ENCODE measurements around the gene ZNF175.

ZNF175 gene

GRCh38 chr19:51598159-51598915 lies 27.3 kb downstream of the ZNF175 start:
- H3K36me3 ChIP-seq (ENCODE audit: control insufficient read depth, low read length) = no peaks in the 10 kb centered on the region
- H3F3A ChIP-seq (ENCODE audit: control insufficient read depth, insufficient read depth) = no peaks in the 10 kb centered on the region
- H3K79me2 ChIP-seq (ENCODE audit: control insufficient read depth, low read length) = no peaks in the 10 kb centered on the region
- H4K20me1 ChIP-seq (ENCODE audit: control insufficient read depth, insufficient read depth, low read depth, low read length) = no peaks in the 10 kb centered on the region
- H3K27ac ChIP-seq (ENCODE audit: low read depth, low read length) = no peak overlapping the region
- H3K9me2 ChIP-seq (replicated peaks; ENCODE audit: control insufficient read depth, low read length) = no peaks in the 10 kb centered on the region
- TF ChIP-seq, protein P1, sequence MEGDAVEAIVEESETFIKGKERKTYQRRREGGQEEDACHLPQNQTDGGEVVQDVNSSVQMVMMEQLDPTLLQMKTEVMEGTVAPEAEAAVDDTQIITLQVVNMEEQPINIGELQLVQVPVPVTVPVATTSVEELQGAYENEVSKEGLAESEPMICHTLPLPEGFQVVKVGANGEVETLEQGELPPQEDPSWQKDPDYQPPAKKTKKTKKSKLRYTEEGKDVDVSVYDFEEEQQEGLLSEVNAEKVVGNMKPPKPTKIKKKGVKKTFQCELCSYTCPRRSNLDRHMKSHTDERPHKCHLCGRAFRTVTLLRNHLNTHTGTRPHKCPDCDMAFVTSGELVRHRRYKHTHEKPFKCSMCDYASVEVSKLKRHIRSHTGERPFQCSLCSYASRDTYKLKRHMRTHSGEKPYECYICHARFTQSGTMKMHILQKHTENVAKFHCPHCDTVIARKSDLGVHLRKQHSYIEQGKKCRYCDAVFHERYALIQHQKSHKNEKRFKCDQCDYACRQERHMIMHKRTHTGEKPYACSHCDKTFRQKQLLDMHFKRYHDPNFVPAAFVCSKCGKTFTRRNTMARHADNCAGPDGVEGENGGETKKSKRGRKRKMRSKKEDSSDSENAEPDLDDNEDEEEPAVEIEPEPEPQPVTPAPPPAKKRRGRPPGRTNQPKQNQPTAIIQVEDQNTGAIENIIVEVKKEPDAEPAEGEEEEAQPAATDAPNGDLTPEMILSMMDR (IDR thresholded peaks at IDR 0.05; ENCODE audit: low read depth, low read length, poor library complexity, severe bottlenecking) = no peak
- TF ChIP-seq EZH2phosphoT487 (IDR thresholded peaks at IDR 0.05; ENCODE audit: borderline replicate concordance, low read length) = no peak
- H3K4me1 ChIP-seq (ENCODE audit: control insufficient read depth, low read length) = peaks cover 9% of the 10 kb centered on the region
- peaks cover 6% of the 10 kb centered on the region; the same call in 1 of the 2 replicates for H3K9me3 ChIP-seq (ENCODE audit: control insufficient read depth, insufficient read depth, low read length)
- 0 out of 2 replicates have a peak, but pooled peaks cover 4% of the 10 kb centered on the region for H3K27me3 ChIP-seq (ENCODE audit: control insufficient read depth, low read length)
- no peak overlapping the region for H3K4me2 ChIP-seq (ENCODE audit: low read length)
- no peak overlapping the region for H3K4me3 ChIP-seq (ENCODE audit: low read length)

DNA sequence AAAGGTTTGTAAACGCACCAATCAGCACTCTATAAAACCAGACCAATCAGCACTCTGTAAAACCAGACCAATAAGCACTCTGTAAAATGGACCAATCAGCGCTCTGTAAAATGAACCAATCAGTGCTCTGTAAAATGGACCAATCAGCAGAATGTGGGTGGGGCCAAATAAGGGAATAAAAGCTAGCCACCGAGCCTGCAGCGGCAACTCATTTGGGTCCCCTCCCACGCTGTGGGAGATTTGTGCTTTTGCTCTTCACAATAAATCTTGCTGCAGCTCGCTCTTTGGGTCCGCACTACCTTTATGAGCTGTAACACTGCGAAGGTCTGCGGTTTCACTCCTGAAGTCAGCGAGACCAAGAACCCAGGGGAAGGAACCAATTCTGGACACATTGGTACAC lies 28.0 kb downstream of the ZNF175 start:
- no peaks in the 10 kb centered on the region for H3K9me2 ChIP-seq (replicated peaks; ENCODE audit: control insufficient read depth, low read length)
- H4K20me1 ChIP-seq (ENCODE audit: control insufficient read depth, insufficient read depth, low read depth, low read length) = no peaks in the 10 kb centered on the region
- 0 out of 2 replicates have a peak, but pooled peaks cover 4% of the 10 kb centered on the region for H3K27me3 ChIP-seq (ENCODE audit: control insufficient read depth, low read length)
- H3F3A ChIP-seq (ENCODE audit: control insufficient read depth, insufficient read depth) = no peaks in the 10 kb centered on the region
- no peaks in the 10 kb centered on the region for H3K79me2 ChIP-seq (ENCODE audit: control insufficient read depth, low read length)
- H3K4me1 ChIP-seq (ENCODE audit: control insufficient read depth, low read length) = peaks cover 6% of the 10 kb centered on the region
- TF ChIP-seq, protein P1 (IDR thresholded peaks at IDR 0.05; ENCODE audit: low read depth, low read length, poor library complexity, severe bottlenecking) = no peak
- TF ChIP-seq EZH2phosphoT487 (IDR thresholded peaks at IDR 0.05; ENCODE audit: borderline replicate concordance, low read length) = no peak
- no peak overlapping the region for H3K27ac ChIP-seq (ENCODE audit: low read depth, low read length)
- H3K4me2 ChIP-seq (ENCODE audit: low read length) = no peak overlapping the region
- H3K36me3 ChIP-seq (ENCODE audit: control insufficient read depth, low read length) = no peaks in the 10 kb centered on the region
- H3K9me3 ChIP-seq (ENCODE audit: control insufficient read depth, insufficient read depth, low read length) = peaks cover 6% of the 10 kb centered on the region; the same call in 1 of the 2 replicates
- H3K4me3 ChIP-seq (ENCODE audit: low read length) = no peak overlapping the region

GRCh38 chr19:51600940-51601580 lies 30.0 kb downstream of the ZNF175 start:
- H3K27ac ChIP-seq (ENCODE audit: low read depth, low read length) = no peak overlapping the region
- H3K36me3 ChIP-seq (ENCODE audit: control insufficient read depth, low read length) = no peaks in the 10 kb centered on the region
- no peaks in the 10 kb centered on the region for H4K20me1 ChIP-seq (ENCODE audit: control insufficient read depth, insufficient read depth, low read depth, low read length)
- H3K27me3 ChIP-seq (ENCODE audit: control insufficient read depth, low read length) = 0 out of 2 replicates have a peak, but pooled peaks cover 4% of the 10 kb centered on the region
- peaks cover 6% of the 10 kb centered on the region; the same call in 1 of the 2 replicates for H3K9me3 ChIP-seq (ENCODE audit: control insufficient read depth, insufficient read depth, low read length)
- H3K9me2 ChIP-seq (replicated peaks; ENCODE audit: control insufficient read depth, low read length) = no peaks in the 10 kb centered on the region
- TF ChIP-seq, protein P1 (IDR thresholded peaks at IDR 0.05; ENCODE audit: low read depth, low read length, poor library complexity, severe bottlenecking) = no peak
- TF ChIP-seq EZH2phosphoT487 (IDR thresholded peaks at IDR 0.05; ENCODE audit: borderline replicate concordance, low read length) = no peak
- no peaks in the 10 kb centered on the region for H3F3A ChIP-seq (ENCODE audit: control insufficient read depth, insufficient read depth)
- H3K4me1 ChIP-seq (ENCODE audit: control insufficient read depth, low read length) = peaks cover 3% of the 10 kb centered on the region
- H3K79me2 ChIP-seq (ENCODE audit: control insufficient read depth, low read length) = no peaks in the 10 kb centered on the region
- H3K4me3 ChIP-seq (ENCODE audit: low read length) = no peak overlapping the region
- no peak overlapping the region for H3K4me2 ChIP-seq (ENCODE audit: low read length)
